ENCODE data around the gene SH3RF3.

Gene SH3RF3

DNA sequence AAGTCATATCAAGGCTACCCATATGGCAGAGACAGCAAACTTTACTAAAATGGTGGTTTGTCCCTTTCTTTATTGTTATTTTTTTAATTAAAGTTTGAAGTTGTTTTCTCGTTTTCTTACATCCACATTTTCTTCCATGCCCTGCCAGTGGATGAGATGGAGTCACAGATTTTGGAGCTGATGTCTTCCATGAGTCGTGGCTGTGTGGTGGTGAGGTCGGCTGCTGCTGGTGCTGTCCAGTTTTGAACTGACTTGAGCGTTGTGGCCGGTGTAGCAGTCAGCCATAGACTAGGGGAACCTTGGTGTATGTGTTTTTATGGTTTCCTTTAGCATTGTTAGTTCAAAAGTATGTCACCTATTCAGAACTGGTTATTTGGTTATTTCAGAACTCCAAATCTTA lies 182.8 kb downstream of the SH3RF3 start:
- no peak for DNase-seq (ENCODE audit: low spot score)

DNA sequence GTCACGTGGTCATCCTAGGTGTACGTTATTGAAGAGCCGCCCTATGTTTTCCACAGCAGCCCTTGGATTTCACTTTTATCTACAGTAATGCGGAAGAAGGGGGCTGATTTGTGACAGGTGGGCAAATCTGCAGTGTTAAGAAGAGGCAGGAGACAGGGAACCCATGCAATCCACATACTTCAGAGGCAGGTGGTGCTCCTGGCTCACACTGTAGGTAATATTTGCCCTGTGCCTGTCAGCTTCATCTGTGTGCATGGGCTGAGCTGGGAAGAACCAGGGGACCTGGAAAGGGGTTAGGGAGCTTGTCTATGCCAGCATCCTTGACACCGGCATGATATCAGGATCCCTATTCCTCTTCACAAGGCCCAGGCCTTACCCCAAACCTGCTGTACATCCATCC lies 183.9 kb downstream of the SH3RF3 start:
- no peak for DNase-seq (ENCODE audit: low spot score)

DNA sequence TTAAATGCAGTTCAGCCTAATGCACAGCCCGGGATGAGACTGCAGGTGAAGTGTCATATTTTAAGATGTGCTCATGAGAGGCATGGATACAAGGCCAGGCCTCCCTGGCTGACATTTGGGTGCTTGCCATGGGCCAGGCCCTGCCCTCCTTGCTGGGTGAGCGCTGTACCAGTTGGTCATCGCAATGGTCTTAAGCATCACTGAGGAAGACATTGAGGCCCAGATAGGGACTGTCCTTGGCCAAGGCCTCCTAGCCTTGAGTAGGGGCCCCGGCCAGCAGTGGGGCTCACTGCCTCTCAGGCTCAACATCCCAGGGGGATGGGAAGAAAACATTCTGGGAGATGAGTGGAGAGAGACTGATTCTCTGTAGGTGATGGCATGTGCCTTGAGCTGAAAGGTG lies 184.3 kb downstream of the SH3RF3 start:
- DNase-seq (ENCODE audit: low spot score) = no peak

DNA sequence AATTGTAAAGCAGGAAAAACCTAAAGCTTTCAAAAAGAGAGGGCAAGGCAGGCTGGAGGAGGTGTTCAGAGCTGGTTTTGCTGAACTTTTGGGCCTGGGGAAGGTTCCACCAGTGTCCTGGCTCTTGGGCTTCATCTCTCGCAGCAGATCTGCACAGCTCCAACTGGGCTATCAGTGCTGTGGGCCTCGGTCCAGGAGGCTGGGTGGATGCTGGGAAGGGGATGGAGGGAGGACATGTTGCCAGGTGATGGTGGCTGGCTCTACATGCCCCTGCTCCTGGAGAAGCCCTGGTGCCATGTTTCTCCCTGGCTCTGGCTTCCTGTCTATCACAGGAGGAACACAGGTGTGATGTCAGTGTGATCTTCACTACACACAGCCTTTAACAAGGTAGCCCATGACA lies 187.1 kb downstream of the SH3RF3 start:
- no peak for DNase-seq (ENCODE audit: low spot score)

DNA sequence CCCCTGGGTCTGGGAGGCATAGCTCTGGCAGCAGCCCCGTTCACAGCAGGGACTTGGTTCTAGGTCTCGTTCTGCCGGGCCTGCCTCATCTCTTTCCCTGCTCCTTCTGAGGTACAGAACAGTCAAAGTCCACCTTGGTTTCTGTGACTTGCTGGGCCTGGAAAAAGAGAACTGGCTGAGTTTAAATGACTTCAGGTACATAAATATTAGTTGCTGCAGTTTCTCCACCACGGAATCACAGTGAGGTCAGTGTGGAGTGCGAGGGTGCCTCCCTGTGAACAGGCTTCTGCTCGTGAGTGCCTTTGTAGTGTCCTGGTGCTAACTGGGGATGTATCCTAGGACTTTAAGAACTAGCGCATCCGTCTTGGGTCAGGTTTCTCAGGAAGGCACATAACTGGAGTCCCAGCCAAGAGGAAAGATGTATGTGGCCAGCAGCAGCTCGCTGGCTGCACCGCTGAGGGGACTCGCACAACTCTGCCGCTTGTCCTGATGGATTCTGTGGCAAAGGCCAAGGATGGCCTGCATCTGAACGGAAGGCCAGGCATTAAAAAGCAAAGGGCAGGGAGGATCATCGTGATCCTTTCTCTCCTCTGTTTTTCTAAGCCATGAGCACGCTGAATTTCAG lies 188.6 kb downstream of the SH3RF3 start:
- no peak for DNase-seq (ENCODE audit: low spot score)

DNA sequence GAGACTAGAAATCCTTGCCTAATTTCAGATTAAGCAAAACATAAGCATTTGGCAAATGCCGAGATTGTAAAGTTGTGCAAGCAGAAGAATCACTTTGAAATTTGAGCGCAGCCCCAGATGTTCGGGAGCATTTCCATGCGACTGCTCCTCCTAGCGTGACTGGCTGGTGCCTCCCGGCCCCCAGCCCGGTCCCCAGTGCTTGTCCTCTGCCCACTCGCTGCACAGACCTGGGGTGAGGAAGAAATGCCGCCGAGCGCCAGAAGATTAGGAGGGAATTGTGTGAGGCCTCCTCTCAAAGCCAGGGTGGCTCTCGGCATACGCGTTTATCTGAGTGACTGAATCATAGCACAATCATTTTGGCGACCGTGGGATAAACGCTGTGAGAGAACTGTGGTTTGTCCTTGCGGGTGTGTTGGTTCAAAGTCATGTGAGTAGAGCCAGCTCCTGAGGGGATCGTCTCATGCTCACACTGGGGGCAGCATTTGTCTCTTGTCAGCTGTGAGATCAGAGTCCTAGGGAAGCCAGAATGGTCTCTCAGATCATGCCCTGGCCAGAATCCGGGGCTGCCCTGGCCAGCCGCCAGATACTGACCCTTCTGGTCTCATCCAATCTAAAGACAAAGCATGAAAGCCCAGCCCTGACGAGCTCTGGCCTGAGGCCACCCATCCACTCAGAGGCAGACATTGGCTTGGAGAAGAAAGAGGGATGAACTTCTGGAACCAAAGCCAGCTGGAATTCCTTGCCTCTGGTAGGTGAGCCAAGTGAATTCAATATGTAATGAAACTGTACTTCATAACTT lies 189.3 kb downstream of the SH3RF3 start:
- DNase-seq (ENCODE audit: low spot score) = peak; percentile 47

DNA sequence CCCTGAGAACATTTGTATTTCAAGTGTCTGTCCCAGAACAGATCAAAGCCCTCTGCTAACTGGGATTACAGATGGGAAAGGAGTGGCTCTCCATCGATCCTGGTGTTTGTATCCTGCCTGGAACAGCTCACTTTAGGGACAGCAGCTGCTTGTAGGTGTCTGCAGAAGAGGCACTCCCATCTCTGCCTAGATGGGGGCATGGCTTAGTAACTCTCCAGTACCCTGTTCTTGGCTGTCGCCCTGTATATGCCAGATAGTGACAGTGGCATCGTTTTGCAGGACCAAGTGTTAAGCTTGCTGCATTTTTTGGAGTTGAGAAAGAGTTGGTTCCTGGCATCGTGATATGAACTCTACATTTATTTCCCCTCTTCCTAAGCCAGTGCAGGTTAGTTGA lies 189.9 kb downstream of the SH3RF3 start:
- no peak for DNase-seq (ENCODE audit: low spot score)

DNA sequence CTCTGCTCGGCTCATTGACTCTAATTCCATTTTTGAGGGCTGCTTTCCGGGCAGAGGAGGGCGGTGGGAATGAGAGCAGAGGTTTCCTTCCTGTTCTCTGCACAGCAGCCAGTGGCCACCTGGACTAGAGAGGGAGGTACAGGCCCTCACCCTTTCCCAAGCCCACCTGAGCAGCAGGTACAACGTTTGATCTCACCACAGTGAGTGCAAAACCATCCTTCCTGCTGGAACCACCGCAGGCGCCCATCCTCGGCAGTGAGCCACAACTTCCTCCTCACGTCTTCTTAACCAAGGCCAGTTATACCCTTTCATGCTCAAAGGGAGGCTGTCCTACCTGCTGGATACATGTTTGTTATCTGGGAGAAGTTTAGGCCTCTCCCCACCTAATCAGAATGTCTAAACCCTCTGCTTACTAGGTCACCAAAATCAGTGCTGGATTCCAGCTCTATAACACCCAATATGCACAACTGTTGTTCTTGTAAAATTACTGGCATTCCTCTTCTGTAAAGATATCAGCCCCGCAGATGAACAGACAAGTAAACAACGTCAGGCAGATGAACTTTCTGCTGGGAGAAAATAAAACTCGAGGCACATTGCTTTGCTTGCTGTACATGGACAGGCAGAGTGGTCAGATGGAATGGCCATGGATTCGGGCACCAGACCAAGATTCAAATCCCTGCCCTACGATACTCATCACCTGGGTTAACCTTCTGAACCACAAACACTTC lies 191.4 kb downstream of the SH3RF3 start:
- DNase-seq (ENCODE audit: low spot score) = no peak

DNA sequence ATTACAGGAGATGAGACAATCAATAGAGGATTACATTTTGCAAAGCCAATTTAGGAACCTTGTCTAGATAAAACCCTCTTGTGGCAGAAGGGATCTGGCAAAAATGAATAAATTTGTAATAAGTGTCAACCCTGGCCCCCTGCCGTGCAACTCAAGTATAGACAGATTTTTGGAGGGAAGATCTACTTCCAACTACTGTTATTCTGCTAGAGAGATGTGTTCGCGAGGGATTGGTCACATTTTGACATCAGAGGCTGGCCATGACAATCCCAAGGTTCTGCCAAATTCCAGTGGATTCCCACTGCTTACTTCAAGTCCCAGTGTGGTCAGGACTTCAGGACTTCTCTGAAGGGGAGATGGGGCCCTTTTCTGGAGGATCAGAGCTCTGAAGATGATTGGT lies 192.6 kb downstream of the SH3RF3 start:
- DNase-seq (ENCODE audit: low spot score) = no peak

DNA sequence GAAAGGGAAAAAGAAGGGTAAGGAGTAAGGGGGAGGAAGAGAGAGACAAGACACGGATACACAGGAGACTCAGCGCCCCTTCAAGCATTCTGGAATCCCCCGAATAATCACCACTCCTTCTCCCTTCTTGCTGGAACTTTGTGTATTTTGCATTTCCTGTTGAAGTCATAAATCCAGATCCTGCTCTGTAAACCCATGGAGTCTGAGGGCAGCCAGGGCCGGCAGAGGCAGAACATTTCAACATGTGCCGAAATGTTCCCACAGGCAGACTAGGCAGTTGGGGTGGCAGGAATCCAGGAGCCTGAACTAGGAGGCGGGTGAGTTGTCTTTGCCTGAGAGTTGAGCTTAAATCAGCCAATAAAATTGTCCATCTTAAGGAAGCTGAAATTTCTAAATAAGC lies 193.1 kb downstream of the SH3RF3 start:
- peak; percentile 80 for DNase-seq (ENCODE audit: low spot score)

DNA sequence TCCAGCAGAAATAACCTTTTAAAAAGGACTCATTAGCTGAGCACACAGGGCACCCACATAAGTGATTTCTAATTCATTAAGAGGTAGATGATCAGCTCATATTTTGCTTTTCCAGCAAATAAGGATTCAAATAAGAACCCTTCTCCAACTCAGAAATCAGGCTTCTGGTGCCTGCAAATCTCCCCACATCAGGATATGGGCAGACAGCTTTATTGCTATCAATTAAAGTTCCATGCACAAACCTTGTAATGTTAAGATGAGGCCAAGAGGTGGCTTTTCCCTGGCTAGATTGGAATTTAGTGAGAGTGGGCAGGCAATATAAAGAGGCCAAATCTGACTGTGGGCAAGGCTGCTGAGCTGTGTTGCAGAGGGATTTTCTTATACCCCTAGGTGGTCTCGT lies 193.6 kb downstream of the SH3RF3 start:
- DNase-seq (ENCODE audit: low spot score) = no peak

DNA sequence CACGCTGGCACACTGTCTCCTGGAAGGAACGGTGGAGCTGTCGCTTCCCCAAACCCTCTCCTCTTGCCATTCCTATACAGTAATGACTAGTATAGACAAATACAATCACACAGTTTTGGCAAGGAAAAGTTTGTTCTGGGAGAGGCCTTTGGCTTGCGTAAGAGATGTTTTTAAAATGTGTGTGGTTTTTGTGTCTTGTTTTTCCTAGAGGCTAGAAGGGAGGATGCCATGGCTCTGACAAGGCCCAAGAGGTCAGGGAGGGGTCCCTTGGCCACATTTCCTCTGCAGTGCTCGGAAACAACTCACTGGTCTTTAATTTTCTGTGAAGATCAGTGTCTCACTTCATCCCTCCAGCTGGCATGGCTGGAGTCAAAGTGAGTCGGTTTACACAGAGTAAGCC lies 195.9 kb downstream of the SH3RF3 start:
- DNase-seq (ENCODE audit: low spot score) = no peak

DNA sequence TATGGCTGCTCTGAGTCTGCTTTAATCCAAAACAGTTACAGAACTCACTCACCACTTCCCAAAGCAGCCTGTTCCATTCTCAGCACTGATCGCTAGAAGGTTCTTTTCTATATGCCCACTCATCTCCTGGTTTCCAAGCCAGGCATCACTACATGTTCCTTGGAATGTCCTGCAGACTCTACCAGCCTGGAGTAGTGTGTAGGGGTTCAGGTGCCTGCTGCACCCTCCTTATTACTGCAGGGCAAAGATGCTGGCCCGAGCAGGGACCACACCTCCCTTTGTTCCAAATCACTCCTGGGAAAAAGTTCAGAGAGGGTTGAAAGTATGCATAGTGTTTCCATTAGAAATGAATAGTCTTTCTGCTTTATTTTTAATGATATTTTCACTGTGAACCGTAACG lies 196.6 kb downstream of the SH3RF3 start:
- DNase-seq (ENCODE audit: low spot score) = no peak

DNA sequence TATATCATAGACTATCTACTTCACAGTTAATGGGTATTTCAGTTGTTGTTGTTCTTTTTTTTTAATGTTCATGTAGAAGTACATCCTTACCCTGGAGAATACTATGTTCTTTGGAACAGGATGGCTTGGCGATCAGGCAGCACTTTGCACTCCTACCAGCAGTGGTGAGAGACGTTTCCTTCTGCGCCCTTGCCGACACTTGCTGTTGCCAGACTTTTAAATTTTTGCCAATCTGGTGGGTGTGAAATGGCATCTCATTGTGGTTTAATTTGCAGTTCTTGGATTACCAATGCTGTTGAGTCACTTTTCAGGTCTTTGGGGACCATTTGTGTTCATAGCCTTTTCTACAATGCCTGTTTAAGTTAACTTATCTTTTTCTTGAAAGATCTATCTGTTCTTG lies 197.3 kb downstream of the SH3RF3 start:
- DNase-seq (ENCODE audit: low spot score) = no peak

DNA sequence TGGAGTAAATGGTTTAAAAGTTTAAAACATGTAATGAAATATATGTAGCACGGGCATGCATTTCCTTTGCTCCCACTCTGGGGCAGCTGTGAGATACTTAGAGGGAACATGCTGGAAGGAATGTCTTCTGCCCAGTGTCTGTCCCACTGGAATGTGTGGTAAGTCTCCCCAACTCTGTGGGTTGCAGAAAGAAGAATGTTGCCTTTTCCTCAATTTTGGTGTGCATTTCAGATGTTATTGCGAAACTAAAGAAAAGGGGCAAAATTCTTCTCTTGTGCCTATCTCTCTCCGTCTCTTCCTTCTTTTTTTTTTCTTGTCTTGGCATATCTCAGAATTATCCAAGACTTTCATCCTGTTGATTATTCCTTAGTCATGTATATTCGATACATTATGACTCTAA lies 201.1 kb downstream of the SH3RF3 start:
- DNase-seq (ENCODE audit: low spot score) = no peak

DNA sequence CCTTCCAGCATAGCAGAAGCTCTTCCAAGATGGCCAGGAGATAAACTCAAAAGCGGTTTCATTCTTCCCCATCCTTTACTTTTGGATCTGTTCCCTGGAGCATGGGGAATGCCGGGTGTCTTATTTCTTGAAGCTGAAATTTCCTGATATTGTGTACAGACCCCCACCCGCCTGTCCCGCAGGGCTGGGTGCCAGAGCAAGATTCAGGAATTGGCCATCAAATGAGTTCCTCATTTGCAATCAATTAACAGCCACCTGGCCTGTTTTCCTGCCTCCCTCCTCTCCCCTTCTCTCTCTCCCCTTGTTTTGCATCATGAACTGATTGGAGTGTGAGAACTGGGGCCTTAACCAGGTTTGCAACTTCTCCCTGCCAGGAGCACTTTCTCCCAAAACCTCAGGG lies 202.1 kb downstream of the SH3RF3 start:
- DNase-seq (ENCODE audit: low spot score) = no peak

DNA sequence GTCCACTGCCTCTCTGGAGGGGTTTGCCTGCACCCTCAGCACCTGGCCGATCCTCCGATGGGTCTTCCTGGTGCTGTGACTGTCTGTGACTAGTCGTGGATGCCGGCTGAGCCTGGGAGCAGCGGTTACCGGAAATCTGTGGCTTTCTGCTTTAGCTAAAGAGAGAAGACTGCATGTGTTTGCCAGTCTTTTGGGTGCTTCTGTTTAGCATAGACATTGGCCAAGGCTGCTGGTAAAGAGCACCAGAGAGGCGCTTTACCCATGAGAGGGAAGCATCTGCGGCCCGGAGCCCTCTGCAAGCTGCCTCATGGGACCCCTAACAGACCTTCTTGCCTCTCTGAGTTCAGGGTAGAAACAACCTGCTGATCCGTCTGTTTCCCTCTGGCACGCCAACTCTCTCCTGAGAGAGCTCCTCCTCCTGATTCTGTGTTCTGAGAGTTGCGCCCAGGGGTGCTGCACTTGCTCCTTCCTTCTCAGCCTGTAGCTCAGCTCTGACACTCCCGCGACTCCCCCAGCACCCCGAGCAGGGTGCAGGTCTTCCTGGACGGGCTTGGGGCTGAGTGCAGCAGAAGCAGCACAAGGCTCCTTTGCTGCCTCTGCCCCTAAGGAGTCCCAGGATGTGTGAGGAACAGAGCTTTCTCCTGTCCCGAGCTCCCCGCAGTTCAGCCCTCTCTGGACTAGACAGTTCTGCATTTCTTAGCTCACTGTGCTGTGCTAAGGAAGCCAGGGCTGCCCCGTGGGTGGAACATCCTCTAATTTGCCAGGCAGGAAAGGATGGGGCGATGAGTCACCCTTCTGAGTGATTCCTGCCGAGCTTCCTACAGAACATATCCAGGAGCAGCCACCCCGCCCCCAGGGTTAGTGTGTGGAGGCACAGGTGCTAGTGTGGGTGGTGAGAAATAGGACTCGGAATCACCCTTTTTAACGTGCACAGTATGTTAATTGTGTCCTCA lies 203.2 kb downstream of the SH3RF3 start:
- DNase-seq (ENCODE audit: low spot score) = peak; percentile 79

DNA sequence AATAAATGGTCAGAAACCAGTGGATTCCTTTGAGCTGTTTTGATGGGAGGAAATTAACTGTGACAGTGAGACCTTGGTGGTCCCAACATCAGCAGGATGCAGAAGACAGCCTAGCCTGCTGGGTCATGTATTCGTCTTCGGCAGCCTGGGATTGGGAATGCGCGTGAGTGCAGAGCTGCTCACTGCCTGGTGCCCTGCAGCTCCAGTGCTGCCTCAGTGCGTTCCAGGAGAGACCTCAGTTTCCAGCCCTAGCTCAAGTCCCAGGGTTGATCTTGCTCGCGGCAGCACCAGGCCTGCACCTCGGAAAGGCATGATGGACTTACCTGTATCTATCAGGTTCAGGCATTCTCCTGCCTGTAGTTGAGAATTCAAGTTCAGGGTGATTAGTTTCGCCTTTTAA lies 203.9 kb downstream of the SH3RF3 start:
- DNase-seq (ENCODE audit: low spot score) = no peak

DNA sequence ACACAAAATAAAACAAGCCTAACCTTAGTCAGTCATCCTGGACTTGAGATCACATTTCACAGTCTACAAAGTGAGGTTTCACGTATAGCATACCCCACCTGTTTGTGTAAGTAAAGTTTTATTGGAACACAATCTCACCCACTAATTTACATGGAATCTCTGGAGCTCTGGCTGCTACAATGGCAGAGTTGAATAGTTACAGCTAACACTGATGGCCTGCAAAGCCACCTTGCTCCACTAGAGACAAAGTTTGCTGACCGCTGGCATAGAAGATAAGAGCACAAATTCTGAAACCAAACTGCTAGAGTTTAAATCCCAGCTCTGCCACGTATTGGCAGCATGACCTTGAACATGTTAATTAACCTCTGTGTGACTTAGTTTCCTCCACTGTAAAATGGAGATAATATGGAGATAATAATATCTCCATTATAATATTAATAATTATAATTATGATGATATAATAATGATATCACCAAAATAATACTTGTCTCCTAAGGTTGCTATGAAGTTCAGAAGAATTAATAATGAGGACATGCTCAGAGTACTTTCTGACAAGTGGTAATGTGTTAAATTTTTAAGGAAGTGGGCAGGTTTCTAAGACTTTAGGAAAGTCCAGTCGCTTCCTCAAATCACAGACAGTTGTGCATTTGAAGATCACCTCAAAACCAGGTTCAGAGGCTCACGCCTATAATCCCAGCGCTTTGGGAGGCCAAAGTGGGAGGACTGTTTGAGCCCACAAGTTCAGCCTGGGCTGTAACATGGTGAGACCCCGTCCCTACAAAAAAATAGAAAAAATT lies 204.6 kb downstream of the SH3RF3 start:
- no peak for DNase-seq (ENCODE audit: low spot score)

DNA sequence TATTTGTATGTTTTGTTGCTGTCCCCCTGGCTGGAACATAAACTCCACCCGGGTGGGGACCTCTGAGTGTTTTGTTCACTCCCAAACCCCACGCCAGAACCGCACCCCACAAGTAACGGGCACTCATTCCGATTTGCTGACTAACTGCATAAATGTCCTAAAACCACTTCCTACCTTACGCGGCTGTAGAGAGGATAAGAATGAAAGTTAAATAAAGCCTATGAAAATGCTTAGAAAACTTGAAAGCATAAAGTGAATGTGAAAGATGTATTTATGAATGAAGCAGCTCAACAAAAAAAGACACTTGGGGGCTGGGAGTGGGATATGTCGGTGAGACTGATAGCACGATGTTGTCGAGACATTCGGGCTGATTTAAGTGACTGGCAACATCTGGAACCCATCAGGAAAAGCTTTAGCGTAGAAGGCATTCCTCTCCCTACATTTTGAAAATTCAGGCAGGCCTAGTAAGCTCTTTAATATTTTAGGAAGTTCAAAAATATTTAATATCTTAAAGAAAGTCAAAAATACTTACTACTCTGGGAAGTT lies 206.7 kb downstream of the SH3RF3 start:
- no peak for DNase-seq (ENCODE audit: low spot score)

DNA sequence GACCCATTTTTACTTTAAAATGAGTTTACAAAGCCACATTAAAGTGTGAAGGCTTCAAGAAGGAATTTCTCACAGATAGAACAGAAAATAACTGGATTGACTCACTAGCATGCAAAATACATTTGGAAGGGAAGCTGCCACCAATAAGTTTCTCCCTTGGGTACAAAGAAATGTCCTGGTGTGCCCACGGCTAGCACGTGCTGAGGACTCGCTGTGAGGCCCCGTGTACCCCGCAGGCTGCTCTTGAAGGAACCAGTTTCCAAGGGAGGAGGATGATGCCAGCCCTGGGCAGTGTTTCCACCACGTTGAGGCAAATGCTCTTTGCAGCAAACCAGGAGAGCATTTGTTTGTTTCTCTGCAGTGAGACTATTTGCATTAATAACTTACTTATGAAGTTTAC lies 207.3 kb downstream of the SH3RF3 start:
- DNase-seq (ENCODE audit: low spot score) = no peak

All from Ammon's horn (tissue), 1 donor.